OCI-LY7 (cell line): ENCODE data around the gene GARIN5B.

Source experiments
- EZH2phosphoT487 ChIP-seq: fragments of 200-600 bp; sonication (generic); IDR thresholded peaks from 2 replicates; pipeline ENCODE4 v1.6.1; 2018; ENCODE audit warnings: low read depth, borderline replicate concordance, mild to moderate bottlenecking, mixed run types, antibody characterized with exemption, low read length, moderate library complexity, mixed read lengths
- TF ChIP-seq, protein P1 (sequence below): fragments of 200-600 bp; sonication (generic); conservative IDR thresholded peaks from 2 replicates; pipeline ENCODE4 v1.5.1; 2014; ENCODE audit warnings: mild to moderate bottlenecking, antibody characterized with exemption, low read length, moderate library complexity, mixed read lengths

DNA sequence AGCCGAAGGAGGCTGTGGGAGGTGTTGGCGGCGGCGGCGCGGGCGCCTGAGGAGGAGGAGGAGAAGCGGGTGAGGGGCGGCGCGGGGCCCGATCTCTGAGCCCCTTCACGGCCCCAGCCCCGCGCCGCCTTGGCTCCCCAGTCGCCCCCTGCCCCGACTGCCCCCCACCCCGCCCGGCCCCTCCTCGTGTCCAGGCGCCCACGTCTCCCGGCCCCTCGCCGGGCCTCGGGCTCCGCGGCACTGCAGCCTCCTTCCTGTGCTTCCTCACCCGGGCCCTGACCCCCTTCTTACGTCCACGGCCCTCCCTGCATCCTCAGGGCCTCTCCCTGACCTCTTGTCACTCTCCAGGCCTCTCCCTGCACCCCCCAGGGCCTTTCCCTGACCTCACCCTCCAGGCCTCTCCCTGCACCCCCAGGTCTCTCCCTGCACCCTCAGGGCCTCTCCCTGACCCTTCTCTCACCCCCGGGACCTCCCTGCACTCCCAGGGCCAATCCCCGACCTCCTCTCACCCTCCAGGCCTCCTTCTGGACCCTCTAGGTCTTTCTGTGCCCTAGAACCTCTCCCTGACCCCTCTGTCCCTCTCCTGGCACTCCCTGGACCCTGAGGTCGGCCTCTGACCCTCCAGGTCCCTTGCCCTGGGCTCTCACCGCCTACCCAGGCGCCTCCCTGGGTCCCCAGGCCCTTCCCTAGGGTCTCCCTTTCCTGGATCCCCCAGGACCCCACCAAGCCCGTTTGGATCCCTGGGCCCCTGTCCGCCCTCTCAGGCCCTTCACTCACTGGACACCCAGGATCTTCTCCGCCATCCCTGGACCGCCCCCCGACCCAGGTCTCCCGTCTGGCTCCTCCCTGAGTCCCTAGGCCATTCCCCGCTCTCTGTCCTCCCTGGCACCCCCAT lies 22.9 kb downstream of the GARIN5B start:
- TF ChIP-seq, protein P1, sequence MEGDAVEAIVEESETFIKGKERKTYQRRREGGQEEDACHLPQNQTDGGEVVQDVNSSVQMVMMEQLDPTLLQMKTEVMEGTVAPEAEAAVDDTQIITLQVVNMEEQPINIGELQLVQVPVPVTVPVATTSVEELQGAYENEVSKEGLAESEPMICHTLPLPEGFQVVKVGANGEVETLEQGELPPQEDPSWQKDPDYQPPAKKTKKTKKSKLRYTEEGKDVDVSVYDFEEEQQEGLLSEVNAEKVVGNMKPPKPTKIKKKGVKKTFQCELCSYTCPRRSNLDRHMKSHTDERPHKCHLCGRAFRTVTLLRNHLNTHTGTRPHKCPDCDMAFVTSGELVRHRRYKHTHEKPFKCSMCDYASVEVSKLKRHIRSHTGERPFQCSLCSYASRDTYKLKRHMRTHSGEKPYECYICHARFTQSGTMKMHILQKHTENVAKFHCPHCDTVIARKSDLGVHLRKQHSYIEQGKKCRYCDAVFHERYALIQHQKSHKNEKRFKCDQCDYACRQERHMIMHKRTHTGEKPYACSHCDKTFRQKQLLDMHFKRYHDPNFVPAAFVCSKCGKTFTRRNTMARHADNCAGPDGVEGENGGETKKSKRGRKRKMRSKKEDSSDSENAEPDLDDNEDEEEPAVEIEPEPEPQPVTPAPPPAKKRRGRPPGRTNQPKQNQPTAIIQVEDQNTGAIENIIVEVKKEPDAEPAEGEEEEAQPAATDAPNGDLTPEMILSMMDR = no peak
- TF ChIP-seq EZH2phosphoT487 = no peak
